Measurements from ENCODE around the gene TUSC2.
A peak's percentile ranks its signal among the peaks of the same experiment; 100 is the strongest.

Gene TUSC2

GRCh38 chr3:50327943-50328691 is at the start of gene TUSC2:
Gene TUSC2 (minus strand): TSS chr3:50328223. CDS start chr3:50328099, 124 bp downstream.
- DNase-seq: peak; percentile 96 to 97

DNA sequence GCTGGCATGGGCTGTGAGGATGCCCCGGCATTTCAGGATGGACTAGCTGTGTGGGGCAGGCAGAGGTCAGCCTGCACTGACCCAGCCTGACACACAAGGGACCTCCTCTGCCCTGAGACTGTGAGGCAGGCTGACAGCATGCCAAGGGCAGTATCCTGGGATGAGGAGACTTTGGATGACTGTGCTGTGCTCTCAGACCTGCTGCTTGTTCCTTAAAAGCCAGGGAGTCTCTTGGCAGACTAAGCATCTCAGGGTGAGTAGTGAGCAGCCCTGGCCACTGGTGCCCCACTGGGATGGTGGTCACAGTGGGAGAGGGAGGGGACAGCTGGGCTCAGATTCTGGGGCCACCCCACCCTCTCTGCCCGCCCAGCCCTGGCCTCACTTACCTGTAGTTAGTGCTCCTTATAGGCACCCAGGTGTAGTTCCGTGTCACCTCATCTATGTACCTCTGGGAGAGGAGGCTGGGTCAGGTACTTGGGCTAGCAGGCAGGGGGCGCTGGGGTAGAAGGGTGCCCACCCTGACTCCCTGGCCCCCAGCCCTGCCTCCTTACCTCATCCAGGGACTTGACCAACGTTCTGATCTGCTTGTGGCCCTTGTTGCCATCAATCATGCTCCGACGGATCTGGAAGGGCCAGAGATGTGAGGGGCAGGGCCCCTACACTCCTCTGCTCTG is 47.4 kb upstream of the TUSC2 start:
- DNase-seq: no peak

DNA sequence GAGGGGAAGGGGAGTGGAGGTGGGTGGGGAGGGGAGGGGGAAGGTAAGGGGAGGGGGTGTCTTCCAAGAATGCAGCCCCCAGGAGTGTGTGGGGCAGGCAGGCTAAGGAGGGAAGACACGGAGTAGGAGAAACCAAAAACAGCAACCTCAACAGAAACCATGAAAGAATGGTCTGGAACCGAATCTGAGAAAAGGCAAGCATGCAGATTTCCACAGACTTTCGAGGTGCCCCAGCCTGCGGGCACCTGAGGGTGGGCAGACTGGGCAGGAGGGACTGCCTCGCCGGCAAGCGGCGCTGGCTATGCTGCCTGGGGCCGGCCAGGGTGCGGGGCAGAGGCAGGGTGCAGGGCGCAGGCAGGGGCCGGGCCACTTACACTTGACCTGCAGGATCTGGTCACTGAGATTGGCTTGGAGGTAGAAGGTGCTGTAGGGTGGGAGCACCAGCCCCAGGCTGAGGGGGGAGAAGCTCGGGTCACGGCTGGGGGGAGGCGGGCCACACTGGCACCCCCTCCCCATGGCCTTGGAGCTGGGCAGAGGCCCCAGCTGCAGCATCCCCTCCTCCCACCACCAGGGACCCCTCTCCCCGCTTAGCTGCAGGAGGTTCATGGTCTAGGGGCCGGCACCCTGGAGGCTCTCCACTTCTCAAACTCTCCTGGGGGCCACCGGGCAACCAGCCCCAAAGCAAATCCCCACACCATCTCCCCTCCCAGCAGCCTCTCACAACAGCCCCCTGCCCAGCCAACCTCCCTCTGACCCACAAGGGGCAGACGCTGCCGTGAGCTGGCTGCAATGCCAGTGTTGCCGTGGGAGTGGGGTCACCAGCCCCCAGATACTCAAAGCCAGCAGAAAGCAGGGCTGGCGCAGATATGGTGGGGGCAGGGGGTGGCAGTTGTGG is 46.6 kb upstream of the TUSC2 start:
- no peak for DNase-seq

DNA sequence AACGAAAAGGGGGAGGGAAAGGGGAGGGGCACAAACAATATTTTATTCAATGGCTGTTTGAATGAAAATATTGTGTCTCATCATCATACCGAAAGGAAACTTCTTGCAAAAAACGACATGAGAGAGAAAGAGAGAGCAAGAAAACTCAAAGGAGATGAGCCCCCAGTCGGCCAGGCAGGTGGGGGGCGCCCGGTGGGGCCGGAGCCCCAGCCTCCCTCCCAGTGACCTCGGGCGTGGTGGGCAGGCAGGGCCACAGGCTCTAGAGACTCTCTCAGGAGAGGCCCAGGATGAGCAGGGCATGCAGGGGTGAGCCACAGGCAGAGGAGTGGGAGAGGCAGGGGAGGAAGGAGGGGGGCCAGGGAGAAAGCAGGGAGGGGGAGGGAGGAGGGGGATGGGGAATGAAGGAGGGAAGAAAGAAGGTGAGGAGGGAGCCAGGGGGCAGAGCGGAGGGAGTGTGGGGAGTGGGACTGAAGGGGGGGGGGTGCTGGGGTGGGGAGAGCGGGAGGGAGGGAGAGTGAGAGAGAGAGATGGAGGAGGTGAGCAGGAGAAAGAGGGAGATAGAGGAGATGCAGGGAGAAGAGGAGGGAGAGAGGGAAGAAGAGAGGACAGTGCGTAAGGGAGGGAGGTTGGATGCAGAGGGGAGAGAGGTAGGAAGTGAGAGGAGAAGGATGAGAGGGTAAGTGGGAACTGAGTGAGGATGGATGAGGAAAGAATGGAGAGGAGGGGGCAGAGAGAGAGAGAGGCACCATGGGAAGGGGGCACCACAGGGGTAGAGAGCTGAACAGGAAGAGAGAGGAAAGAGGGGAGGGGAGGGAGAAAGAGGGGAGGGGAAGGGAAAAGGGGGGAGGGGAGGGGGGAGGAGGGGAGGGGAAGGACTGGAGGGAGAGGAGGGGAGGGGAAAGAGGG is 45.4 kb upstream of the TUSC2 start:
- DNase-seq: no peak

GRCh38 chr3:50372349-50372748 is 44.3 kb upstream of the TUSC2 start:
- DNase-seq: no peak

DNA sequence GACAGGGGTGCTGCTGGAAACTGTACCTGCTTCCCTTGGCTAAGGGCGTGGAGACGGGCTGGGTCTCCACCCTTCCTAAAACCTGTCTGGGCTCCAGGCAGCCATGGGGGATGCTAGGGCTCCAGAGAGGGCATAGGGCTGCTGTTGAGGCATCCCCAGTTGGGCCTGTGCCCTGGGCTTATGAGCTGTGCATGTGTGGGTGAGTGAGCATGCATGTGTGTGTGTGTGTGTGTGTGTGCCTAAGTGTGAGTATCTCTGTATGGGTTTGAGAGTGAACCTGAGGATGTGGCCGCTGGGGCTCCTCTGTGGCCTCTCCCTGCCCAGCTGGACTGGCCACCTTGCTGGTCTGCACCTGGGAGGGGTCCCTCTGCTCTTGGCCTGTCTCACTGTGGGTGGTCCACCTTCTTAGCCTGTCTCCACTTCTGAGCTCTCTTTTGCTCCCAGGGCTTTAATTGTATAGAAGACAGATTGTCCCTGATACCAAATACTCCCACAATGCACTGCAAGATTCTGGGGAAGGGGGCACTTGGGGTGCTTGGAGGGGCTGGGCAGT is 43.2 kb upstream of the TUSC2 start:
- no peak for DNase-seq

DNA sequence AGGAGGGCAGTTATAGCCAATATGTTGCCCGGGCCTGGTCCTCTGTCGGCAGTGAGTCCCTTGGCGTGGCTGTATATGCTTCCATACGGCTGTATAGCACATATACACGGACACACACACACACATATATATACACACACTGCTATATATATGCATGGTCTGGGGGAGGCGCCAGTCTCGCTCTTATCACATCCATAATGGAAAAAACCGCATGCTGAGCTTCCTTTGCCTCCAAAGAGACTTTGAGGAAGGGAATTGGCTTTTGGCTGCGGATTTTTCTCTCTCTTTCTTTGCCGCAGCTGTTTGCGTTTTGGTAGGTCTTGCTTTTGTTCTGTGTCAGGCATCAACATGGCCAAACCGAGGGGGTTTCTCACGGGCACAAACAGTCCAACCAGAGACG is 42.6 kb upstream of the TUSC2 start:
- no peak for DNase-seq

- no peak for DNase-seq
These were observed 41.1 kb upstream of the TUSC2 start for GRCh38 chr3:50369012-50369670.

DNA sequence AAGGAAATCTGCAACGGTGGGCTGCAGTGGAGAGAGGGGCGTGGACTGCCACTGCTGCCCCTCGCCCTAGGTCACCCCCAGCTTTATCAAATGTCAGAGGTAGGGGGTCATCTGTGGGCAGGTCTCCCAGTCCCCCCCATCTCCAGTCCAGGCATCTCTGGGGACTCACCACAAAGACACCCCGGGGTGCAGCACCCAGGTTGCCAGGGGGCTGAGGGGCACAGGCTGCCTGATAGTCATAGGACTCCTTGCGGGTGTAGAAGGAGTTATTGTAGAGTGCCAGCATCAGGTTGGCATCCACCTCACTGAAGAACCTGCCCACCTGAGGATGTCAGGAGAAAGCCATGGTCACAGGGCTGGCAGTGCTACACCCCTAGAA is 37.8 kb upstream of the TUSC2 start:
- DNase-seq: no peak

- DNase-seq: peak; percentile 95 to 96
These were observed 37.2 kb upstream of the TUSC2 start for GRCh38 chr3:50365080-50365841.

DNA sequence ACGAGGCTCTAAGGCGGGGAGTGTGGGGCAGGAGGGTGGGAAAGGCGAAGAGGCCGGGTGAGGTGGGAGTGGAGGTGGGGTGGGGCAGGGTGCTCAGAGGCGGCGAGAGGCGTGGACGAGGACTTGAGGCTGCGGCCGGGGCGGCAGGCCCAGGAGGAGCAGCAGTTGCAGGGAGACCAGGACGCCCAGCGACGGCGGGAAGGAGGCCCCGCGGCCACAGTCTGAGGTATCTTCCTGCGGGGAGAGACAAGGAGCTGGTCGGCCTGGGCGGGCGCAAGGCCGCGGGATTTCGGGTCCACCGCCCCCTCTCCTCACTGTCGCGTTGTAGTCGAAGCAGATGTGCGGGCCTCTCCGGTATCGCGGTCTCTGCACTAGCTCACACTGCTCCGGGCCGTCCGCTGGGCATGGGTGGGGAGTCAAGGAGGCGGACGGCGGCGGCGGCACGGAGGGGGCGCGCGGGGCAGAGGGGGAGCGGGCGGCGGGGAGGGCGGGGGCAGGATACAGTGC is 36.6 kb upstream of the TUSC2 start:
- DNase-seq: no peak

DNA sequence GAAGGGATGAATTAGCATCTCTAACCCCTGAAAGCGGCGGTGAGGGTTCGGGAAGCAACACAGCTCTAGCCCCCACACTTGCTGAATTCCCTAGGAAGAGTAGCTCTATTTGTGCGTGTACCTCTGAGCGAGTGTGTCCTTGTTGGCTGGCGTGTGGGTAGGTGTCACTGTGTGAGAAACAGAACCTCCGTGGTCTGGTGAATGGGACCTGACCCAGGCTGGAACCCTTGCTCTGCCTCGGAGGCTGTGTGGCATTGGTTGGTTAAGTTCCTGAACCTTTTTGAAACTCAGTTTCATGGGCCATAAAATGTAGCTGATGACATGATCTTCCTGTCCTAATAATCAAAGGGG is 31.7 kb upstream of the TUSC2 start:
- DNase-seq: no peak

GRCh38 chr3:50358911-50359759 is 31.1 kb upstream of the TUSC2 start, which contains the start of gene TMEM115:
Gene TMEM115 (minus strand): TSS chr3:50359521. CDS start chr3:50359063, 458 bp downstream.
- peak; percentile 93 to 95 for DNase-seq

DNA sequence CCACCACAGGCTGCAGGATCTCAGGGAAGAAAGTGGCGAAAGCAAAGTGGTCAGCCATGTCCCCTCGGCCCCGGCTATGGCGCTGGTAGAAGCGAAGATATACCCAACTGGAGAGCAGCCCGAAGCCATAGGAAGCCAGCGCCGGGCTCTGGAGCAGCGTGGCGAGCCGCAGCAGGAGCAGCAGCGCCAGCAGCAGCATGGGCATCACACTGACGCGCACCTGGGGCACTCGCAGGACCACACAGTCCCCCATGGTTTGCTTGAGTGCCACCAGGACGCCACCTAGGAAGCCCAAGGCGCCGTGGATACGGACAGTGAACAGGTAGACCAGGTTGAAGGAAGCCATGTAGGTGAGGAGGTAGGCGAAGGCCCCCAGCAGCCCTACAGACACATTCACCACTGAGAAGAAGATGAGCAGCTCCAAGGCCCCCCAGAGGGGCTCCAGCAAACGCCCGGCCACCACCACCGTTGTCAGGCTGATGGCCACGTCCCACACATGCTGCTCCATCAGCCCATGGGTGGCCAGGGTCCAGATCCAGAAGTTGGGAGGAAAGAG is 30.4 kb upstream of the TUSC2 start:
- no peak for DNase-seq

DNA sequence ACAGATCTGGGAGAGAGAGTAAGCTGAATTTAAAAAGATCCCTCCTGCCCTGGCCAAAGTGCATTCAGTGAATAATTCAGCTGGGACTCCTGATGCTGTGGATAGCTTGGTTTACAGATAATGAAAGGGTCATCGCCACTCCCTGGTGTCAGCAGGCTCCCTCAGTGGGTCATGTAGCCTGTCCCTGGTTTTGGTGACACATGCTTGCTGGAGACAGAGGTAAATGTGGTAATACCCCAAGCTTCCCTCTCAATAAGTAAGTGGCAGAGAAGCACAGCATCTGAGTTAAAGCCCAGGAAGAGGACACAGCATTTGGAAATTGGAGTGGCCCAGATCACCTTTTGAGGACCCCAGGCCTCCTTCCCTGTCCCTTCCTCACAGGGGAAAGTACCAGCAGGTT is 29.5 kb upstream of the TUSC2 start:
- no peak for DNase-seq

DNA sequence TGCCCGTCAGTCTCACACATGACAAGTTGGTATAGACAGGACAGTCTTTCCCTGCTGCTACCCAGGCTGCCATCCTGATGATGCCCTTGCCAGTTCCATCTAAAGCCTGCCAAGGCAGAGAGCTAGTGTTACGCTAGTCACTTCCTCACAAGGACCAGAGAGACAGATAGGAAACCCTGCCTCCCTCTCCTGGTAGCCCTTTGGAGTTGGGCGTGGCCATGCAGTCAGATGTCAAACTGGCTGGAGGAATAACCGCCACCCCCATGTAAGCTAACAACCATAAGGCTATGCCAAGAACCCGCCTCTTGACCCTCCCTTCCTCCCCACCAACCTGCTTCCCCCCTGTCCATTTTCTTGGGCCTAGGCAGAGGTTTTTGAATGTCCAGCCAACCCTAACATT is 28.5 kb upstream of the TUSC2 start:
- DNase-seq: no peak

GRCh38 chr3:50355829-50356552 is 28.0 kb upstream of the TUSC2 start:
- no peak for DNase-seq

DNA sequence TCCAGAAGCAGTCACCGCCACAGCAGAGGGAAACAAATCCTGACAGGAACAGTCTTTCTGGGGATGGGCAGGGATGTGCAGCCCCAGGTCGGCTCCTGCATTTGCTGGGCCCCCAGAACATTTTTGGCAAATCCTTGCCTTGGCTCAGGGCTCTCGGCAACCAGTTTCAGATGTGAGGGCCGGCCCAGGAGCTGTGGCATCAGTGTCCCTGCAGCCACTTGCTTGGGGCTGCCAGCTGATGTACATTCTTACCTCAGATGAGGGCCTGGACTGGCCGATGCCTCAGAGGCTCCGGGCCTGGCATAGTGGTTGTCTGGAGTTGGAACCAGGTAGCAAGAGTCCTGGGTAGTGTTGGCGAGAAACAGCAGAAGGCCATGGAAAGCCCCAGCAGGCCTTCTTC is 26.8 kb upstream of the TUSC2 start:
- no peak for DNase-seq

All from stimulated activated CD4-positive, alpha-beta T cell treated with anti-CD3 and anti-CD28 coated beads, Interleukin-2, amount 100 ng/mL, for 24 hours (primary cell).